GM19438 (cell line): ENCODE data around the gene THBD.

Experiments used
- ATAC-seq: cut with Tn5 transposase; IDR thresholded peaks from one replicate; pipeline ENCODE4 v1.9.1; 2021; ENCODE audit warnings: low read depth; ENCODE audit not compliant: unreplicated experiment

The THBD gene

GRCh38 chr20:23063581-23063980 lies 14.1 kb upstream of the THBD start:
- no peak for ATAC-seq

- ATAC-seq = no peak
Observed at GRCh38 chr20:23063168-23063567, 13.7 kb upstream of the THBD start.

DNA sequence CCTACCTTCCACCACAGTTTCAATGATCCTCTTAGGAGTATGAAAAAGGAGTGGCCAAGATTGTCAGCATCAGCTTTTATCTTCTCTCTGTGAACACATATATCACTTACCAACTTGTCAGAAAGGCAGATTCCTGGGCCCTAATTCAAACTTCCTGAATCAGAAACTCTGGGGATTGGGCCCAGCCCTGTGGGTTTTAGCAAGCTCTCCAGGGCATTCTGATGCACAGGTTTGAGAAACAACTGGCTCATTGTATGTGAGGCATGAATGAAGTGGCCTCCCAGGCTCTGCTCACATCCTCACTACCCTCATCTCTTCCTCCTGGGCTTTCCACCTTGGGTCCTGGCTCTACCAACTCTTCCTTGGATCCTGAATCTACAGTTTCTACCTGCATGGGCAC lies 13.2 kb upstream of the THBD start:
- ATAC-seq = no peak

DNA sequence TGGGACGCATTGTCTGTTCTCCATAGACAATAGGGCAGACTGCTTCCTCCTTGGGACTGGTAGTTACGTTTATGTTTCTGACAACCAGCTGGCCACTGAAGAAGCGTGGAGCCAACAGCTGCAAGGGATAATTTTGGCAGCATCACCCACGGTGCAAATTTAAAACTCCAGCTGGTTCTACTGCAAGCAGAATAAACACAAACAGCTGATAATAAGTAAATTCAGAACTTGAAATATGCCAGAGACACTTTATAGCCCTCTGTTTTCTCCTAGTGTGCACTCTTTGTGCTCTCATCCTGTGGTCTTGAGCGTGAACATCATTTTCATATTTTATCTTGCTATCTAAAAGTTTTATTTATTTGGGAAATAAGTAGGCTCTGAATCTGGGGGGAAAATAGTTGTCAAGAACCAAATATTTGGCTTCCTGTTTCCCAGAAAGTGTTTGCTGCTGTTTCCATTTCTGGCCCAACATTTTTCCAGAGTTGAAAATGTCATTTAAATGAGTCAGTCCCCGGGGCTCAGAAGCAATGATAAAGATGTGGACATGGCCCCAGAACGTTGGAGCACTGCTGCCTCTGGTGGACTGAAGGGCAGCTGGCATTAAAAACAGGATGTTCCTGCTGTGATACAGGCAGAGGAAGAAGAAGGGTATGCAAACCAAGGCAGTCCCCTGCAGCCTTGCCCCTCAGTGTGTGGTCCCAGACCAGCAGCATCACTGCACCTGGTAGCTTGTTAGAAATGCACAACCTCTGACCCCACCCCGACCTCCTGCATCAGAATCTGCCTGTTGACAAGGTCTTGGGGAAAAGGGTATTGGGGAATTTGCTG lies 12.5 kb upstream of the THBD start:
- ATAC-seq = no peak

GRCh38 chr20:23061262-23061661 lies 11.8 kb upstream of the THBD start:
- no peak for ATAC-seq

DNA sequence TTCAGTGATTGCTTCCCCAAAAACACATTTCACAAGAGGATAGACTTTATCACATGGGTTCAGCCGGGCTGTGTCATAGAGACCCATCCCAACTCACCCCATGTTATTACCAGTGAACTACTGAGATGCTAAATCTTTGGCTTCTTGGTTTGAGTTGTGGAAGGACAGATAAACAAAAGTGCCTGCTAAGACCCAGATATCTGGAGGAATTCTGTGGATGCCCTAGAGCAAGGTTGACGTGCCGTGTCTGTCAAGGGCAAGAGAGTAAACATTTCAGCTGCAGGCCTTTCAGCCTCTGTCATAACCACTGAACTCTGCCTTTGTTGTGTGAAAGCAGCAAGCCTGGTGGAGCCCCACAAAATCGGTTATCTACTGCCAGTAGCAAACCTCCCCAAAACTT lies 11.2 kb upstream of the THBD start:
- ATAC-seq = no peak

DNA sequence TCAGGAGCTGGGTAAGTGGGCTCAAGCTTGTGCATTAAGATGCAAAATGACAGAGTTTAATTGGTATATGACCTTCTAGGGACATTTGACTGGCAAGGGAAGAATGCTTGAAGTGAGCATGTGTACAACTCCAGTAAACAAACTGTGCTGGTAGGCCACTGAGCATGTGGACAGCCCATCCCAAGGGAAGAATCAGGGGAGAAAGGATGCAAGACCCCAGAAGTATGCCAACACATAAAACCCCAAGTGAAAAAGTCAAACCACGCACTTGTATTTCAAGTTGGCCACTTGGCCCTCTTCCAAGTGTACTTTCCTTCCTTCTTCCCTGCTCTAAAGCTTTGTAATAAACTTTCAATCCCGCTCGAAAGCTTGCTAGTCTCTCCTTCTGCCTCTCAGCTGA lies 10.4 kb upstream of the THBD start:
- ATAC-seq = no peak

DNA sequence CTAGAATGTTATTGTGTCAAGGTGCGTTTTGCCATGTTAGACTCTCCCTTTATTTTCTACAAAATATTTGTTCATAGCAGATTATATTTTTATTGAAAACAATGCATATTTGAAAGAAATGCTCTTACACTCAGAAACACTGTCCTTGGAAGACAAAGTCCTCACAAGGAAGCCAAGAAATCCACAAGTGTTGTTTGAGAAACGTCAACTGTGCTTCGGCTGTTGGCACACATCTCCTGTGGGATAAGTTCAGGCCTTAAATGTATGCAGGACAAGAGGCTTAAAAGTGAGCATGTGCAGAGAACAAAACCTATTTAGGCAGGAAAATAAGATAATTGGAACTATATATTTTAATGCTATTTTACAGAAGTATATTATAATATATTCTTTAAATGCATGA lies 9.5 kb upstream of the THBD start:
- ATAC-seq = no peak

GRCh38 chr20:23058240-23058639 lies 8.8 kb upstream of the THBD start:
- ATAC-seq = no peak

DNA sequence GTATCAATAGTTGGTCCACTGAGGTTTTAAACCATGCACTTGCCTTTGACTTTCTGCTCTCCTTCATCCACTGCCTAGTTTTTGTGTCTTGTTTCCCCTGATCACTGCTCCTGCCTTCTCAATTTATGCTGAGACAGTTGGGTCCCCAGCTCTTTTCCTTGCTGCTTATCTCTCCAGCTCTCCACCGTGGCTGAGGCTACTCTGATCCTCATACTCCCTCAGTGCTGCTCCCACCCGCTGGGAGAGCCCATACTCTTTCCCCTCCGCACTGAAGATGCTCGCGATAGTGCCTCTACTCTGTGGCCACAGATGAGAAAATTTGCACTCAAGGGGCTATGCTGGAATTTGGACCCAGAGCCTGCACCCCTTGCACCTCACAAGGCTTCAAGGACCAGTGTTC lies 3.4 kb upstream of the THBD start:
- ATAC-seq = no peak

DNA sequence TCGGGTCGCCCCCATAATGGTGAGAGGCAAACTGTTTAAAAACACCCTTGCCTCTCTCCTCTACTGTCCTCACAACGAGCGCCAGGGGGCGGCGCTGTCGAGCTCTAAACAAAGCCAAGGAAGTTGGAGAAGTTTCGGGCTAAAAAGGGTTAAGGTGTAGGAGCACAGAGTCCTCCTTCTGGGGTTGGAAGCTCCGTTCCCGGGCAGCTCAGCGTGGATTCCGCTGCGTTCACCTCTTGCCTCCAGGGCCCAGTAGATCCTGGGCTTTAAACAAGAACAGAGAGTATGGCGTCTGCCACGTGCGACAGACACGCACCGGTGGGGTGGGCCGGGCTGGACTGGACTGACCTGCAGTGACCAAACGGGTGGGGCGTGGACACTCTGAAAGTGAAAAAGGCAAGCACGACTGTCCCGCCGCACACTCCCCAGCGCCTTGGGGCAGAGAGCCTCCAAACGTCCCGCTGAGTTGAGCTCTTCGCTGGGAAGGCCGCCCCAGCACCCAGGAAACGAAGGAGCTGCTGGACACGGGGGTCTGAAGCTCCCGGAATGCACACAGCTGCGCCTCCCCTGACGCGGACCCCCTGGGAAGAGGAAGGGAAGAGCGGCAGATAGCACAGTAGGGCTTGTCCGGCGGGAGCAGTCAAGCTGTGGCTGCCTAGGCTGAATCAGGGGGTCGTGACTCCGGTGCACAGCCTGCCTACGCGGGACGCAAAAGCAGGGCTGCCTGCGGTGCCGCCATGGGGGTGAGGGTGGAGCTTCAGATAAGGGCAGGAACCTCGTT lies 1.6 kb upstream of the THBD start:
- ATAC-seq = no peak

DNA sequence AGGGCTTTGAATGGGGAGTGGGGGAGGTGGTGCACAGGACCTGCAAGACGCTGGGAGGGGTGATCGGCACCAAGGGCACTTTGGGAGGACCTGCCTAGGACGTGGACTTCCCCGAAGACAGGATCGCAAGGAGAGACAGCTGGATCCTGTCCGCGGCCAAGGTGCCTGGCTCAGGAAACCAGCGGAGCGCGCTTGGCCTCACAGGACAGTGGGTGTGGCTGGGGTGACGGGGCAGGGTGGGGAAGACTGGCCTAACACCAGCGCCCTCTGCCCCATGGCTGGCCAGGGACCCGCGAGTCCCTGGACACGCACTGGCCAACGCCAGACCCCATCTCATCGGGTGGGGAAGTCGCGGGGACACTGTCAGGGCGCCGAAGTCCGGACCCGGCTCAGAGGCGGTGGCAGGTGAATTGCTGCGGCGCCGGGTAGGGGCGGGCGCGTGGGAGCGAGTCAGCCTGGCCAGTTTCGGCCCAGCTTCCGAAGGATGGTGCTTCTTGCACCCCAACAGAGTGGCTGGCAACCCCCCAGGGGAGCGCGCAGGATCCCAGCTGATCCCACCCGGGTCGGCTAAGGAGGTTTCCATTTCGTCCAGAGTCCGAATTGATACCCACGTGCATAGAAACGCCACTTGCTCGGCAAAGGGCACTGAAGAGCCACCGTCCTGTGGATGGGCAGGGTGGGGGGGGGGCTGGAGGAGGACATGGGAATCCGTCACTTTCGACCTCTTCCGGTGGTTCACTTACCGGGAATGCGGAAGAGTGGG lies 785 bp upstream of the THBD start:
- ATAC-seq = no peak

- ATAC-seq = no peak
Observed at GRCh38 chr20:23048283-23049200, 930 bp downstream of the THBD start.

GRCh38 chr20:23047738-23048214 lies 1.7 kb downstream of the THBD start:
- ATAC-seq = no peak

DNA sequence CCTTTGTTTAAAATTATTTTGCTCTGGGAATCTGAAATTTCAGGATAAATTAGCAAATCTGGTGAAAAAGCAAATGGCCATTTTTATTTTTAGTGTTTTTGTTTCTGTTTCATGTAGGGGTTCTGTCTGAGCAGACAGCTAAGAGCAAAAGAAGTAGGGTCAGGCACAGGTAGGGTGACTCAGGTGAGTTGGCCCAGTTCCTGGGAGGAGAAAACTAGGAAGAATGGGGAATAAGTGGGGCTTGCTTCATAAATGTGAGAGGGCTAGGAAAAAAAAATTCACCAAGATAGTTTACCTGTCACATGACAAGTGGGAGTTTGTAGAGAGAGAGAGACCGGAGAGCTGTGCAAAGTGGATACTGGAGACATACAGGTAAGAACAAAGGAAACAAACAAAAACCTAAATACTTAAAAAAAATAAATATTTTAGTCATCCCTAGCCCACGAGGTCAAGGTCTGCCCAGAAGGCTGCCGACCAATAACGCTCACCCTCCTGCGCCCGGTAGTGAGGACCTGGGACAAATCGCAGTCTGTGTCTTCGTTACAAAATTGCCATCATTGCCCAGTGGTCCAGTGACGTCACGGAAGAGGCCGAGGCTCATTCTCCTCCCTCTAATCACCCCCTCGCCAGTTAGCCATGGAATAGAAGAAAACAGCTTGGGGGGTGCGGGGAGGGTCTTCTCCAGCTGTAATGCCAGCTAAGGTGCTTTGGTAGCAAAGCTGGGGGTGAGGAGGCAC lies 2.3 kb downstream of the THBD start:
- no peak for ATAC-seq

GRCh38 chr20:23046431-23046830 lies 3.0 kb downstream of the THBD start:
- ATAC-seq = no peak

DNA sequence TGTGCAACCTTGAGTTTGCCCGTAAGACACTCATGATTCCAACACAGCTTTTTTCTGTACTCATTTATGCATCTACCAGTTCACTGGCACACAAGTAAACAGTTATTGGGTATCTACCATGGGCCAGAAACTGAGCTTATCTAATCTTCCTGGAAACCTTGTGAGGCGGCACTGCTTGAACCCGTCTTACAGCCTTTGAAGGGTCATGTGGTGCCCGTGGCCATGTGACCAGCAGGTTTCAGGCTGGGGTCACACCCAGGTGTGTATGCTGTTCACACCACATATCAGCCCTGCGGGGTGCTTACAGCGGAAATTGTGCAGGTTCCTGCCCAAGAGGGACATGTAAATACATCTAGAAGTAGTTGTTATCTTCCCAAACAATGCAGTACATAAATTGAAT lies 6.1 kb downstream of the THBD start:
- no peak for ATAC-seq

- ATAC-seq = no peak
Observed at GRCh38 chr20:23042270-23042669, 7.2 kb downstream of the THBD start.

DNA sequence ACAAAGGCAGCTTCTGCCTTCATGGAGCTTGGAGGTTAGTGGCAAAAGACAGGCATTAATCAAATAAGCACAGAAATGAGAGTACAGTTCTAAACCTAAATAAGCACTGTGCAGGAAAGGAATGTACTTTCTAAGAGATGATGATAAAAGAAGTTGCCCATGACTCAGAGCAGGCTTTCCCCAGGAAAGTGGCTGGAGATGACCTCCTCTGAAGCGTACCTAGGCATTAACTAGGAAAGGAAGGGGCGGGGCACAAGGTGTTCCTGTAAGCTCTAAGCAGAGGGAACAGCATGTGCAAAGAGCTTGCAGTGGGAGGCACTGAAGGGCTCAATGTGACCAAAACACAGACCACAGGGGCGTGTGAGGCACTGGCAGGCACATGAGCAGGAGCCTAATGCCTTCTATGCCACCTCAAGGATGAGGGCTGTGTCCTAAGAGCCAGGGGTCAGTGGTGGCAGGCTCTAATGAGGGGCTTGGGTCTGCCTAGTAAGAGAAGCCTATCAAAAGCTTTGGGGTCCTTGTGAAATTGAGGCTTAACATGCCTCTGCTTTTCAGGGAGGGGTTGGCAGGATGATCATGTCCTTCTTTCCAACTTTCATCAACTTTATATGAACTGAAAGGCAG lies 9.5 kb downstream of the THBD start:
- no peak for ATAC-seq
